ENCODE data around the gene IPO13.

The IPO13 gene

DNA sequence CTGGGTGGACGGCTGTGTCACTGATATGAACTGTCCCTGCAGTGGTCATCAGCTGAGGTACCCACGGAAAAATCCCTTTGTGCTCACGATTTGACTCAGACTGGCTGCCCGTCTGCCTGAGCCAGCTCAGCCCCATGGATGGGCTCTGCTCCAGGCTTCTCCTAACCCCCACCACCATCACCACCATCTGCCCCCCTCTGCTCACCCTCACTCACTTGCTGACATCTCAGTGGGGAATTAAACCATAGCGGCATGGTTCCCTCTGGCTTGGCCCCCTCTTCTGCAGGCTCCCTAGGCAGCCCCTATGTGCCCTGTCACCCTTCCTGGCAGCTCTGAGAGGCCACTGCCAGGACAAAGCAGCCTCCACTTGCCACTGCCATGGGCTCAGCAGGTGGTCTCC, 67.2 kb downstream of the IPO13 start:
- no peak for DNase-seq

GRCh38 chr1:44014365-44015104, 67.8 kb downstream of the IPO13 start:
- no peak for DNase-seq

DNA sequence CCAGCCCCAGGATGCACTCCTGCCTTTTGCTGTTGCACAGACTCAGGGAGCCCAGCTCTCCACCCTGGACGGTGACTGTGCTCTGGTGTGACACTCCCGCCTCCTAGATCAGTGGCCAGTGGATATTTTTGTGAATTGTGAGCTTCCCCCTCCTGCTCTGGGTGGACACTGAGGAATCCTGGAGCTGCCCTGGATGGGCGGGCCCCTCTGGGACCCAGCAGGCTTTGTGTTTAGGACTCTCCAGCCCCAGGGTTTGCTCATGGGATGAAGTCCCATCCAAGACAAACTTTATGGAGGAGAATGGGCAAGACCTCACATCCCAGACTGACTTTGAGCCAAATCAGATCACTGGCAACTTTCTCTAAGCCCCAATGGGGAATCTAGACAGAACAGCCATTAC, 68.5 kb downstream of the IPO13 start:
- no peak for DNase-seq

DNA sequence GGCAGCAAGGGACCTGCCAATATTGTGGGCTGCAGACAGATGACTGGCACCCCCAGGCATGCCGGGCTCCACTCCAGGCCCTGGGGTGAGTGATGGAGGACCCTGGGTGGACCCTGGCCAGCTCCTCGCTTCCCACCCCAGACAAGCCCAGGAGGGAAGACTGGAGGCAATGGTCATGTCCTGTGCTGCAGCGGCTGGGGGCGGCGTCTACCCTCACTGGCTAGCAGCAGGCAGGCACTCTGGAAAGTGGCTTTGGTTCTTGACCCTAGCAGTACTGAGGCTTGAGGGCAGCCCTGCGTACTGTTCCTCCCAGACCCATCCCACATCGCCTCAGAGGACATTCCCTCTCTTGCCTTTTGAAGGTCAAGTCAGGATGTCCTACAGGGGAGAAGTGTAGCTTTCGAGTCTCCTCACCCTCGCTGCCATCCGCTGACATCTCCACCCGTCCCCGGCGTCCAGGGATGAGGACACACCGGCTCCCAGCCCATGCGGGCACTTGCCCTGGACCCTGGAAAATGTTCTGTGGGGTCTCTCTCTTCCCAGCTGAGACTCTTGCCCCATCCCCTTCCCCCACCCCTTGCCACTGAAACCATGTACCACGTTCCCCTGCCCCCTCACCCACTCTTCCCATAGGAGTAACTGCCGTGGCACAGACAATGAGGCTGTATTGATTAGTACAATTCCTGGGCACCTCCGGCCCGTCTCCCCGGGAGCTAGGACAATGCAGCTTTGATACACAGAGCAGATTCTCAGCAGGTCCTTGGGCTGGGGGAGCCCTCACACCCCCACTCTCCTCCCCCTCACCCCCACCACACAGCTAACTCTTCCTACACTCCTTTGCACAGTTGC, 69.5 kb downstream of the IPO13 start:
- no peak for DNase-seq

GRCh38 chr1:44016890-44017400, 70.2 kb downstream of the IPO13 start:
- no peak for DNase-seq
